ENCODE data around the gene PAIP2.

The PAIP2 gene

GRCh38 chr5:139374909-139375308 is 33.3 kb downstream of the PAIP2 start:
- Histone ChIP-seq H3K4me1 (ENCODE audit: insufficient read depth, low read length, poor library complexity, severe bottlenecking) (peaks cover 7% of the 10 kb centered on the region), H3K79me2 (ENCODE audit: insufficient read depth, low read length) (no peaks in the 10 kb centered on the region), H3K4me2 (ENCODE audit: low read depth, low read length, poor library complexity, severe bottlenecking) (no peak overlapping the region), H3K36me3 (ENCODE audit: insufficient read depth, low read length) (peaks cover 9% of the 10 kb centered on the region; the same call in 1 of the 2 replicates), H3K27me3 (ENCODE audit: insufficient read depth, low read length, poor library complexity, severe bottlenecking) (no peaks in the 10 kb centered on the region), H4K20me1 (ENCODE audit: insufficient read depth, low read length, poor library complexity, severe bottlenecking) (no peaks in the 10 kb centered on the region), H3K9me2 (replicated peaks; ENCODE audit: low read depth, low read length) (no peaks in the 10 kb centered on the region), H3K9ac (ENCODE audit: low read depth, low read length, poor library complexity, severe bottlenecking) (no peak overlapping the region), H2AFZ (ENCODE audit: low read length) (no peak overlapping the region), H3K9me3 (ENCODE audit: insufficient read depth, low read depth, low read length) (no peaks in the 10 kb centered on the region), H3K4me3 (ENCODE audit: low read length, poor library complexity, severe bottlenecking) (no peak overlapping the region), H3F3A (ENCODE audit: low read depth) (no peaks in the 10 kb centered on the region)
- TF ChIP-seq CTCF (conservative IDR thresholded peaks at IDR 0.05; ENCODE audit: low read length) (no peak), EZH2phosphoT487 (IDR thresholded peaks at IDR 0.05; ENCODE audit: borderline replicate concordance) (no peak)

GRCh38 chr5:139376364-139376763 is 34.7 kb downstream of the PAIP2 start:
- H2AFZ ChIP-seq (ENCODE audit: low read length) = no peak overlapping the region
- no peak for TF ChIP-seq EZH2phosphoT487 (IDR thresholded peaks at IDR 0.05; ENCODE audit: borderline replicate concordance)
- TF ChIP-seq CTCF (conservative IDR thresholded peaks at IDR 0.05; ENCODE audit: low read length) = no peak

GRCh38 chr5:139377226-139377625 is 35.6 kb downstream of the PAIP2 start:
- no peaks in the 10 kb centered on the region for H3K36me3 ChIP-seq (ENCODE audit: insufficient read depth, low read length)
- no peak overlapping the region for H3K4me3 ChIP-seq (ENCODE audit: low read length, poor library complexity, severe bottlenecking)
- H3F3A ChIP-seq (ENCODE audit: low read depth) = no peaks in the 10 kb centered on the region
- no peaks in the 10 kb centered on the region for H3K9me3 ChIP-seq (ENCODE audit: insufficient read depth, low read depth, low read length)
- H3K79me2 ChIP-seq (ENCODE audit: insufficient read depth, low read length) = no peaks in the 10 kb centered on the region
- peaks cover 9% of the 10 kb centered on the region for H3K4me1 ChIP-seq (ENCODE audit: insufficient read depth, low read length, poor library complexity, severe bottlenecking)
- H3K27me3 ChIP-seq (ENCODE audit: insufficient read depth, low read length, poor library complexity, severe bottlenecking) = no peaks in the 10 kb centered on the region
- no peak overlapping the region for H3K4me2 ChIP-seq (ENCODE audit: low read depth, low read length, poor library complexity, severe bottlenecking)
- TF ChIP-seq CTCF (conservative IDR thresholded peaks at IDR 0.05; ENCODE audit: low read length) (no peak), EZH2phosphoT487 (IDR thresholded peaks at IDR 0.05; ENCODE audit: borderline replicate concordance) (no peak)
- no peaks in the 10 kb centered on the region for H3K9me2 ChIP-seq (replicated peaks; ENCODE audit: low read depth, low read length)
- H2AFZ ChIP-seq (ENCODE audit: low read length) = no peak overlapping the region
- H4K20me1 ChIP-seq (ENCODE audit: insufficient read depth, low read length, poor library complexity, severe bottlenecking) = no peaks in the 10 kb centered on the region
- no peak overlapping the region for H3K9ac ChIP-seq (ENCODE audit: low read depth, low read length, poor library complexity, severe bottlenecking)

More at GRCh38 chr5:139376364-139376763, 34.7 kb downstream of the PAIP2 start:
- no peak overlapping the region for H3K9ac ChIP-seq (ENCODE audit: low read depth, low read length, poor library complexity, severe bottlenecking)
- no peaks in the 10 kb centered on the region for H3F3A ChIP-seq (ENCODE audit: low read depth)
- no peaks in the 10 kb centered on the region for H3K27me3 ChIP-seq (ENCODE audit: insufficient read depth, low read length, poor library complexity, severe bottlenecking)
- H3K36me3 ChIP-seq (ENCODE audit: insufficient read depth, low read length) = peaks cover 6% of the 10 kb centered on the region; the same call in 1 of the 2 replicates
- H3K4me2 ChIP-seq (ENCODE audit: low read depth, low read length, poor library complexity, severe bottlenecking) = no peak overlapping the region
- no peak overlapping the region for H3K4me3 ChIP-seq (ENCODE audit: low read length, poor library complexity, severe bottlenecking)
- peaks cover 7% of the 10 kb centered on the region for H3K4me1 ChIP-seq (ENCODE audit: insufficient read depth, low read length, poor library complexity, severe bottlenecking)
- no peaks in the 10 kb centered on the region for H3K9me3 ChIP-seq (ENCODE audit: insufficient read depth, low read depth, low read length)
- no peaks in the 10 kb centered on the region for H3K79me2 ChIP-seq (ENCODE audit: insufficient read depth, low read length)
- H4K20me1 ChIP-seq (ENCODE audit: insufficient read depth, low read length, poor library complexity, severe bottlenecking) = no peaks in the 10 kb centered on the region
- no peaks in the 10 kb centered on the region for H3K9me2 ChIP-seq (replicated peaks; ENCODE audit: low read depth, low read length)

Data from Loucy (cell line).